ENCODE measurements around the gene PIK3R2. TPM values are rescaled to one million over a fixed set of nuclear protein-coding genes. Genes with fewer than 3 reads are reported as not detected.
A peak's percentile ranks its signal among the peaks of the same experiment; 100 is the strongest.
"Not testable (repeated sequence)": the region's sequence is repeated elsewhere in the genome, so short reads cannot be mapped to it uniquely, and the experiment has no call there.

Gene PIK3R2
- 34.5 TPM for total RNA-seq

DNA sequence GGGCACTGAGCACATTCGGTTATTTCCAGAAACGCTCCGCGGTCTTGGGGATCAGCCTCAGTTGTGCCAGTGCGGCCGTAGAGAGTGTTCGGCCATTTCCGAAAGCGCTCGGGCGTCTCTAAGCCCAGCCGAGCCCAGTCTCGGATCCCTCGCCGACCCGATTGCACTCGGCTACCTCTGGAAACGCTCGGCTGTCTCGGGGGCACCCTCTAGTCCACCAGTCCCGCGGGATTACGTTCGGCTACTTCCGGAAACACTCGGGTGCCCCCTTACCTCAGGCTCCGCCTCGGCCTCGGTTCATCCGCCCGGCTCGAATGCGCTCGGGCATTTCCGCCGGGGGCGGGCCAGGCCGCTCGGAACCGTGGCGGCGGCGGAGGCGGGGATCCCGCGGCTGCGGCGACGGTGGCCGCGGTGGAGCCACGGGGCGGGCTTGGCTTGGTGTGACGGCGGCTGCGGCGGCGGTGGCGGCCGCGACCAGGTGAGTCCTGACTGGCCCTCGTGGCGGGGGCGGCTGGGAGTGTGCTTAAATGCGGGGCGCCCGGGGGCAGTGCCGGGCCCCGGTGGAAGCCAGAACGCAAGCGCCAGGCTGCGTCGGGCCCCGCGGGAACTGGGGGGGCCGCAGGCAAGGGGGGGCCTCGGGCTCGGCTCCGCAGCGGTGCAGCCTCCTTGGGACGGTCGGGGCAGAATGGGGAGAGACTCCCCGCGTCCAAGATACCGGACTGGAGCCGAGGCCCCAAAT is at the start of gene PIK3R2:
TSS of gene PIK3R2 (plus strand) at position 347 of the 739 bp plus-strand sequence. CDS start 2,717 bp downstream, outside the sequence.
- DNase-seq, result peak; percentile 100

DNA sequence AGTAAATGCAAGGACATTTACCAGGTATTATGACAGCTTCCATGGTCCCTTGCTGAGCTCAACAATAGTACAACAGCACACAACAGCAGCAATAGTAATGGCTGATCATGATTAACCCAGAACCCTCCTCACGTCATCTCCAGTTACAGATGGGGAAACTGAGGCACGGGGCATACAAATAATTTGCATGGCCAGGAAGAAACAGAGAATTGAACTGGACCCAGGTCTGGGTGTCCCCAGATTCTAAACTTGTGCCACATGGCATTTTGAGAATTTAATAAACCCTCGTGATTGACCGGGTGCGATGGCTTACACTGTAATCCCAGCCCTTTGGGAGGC is 48.2 kb upstream of the PIK3R2 start:
- no peak for DNase-seq

DNA sequence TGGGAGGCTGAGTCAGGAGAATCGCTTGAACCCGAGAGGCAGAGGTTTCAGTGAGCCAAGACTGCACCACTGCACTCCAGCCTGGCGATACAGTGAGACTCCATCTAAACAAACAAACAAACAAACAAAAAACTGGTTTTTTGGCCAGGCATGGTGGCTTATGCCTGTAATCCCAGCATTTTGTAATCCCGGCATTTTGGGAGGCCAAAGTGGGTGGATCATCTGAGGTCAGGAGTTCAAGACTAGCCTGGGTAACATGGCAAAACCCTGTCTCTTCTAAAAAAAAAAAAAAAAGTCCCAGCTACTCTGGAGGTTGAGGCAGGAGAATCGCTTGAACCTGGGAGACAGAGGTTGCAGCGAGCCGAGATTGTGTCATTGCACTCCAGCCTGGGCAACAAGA is 47.7 kb upstream of the PIK3R2 start:
- not testable (repeated sequence) for DNase-seq

DNA sequence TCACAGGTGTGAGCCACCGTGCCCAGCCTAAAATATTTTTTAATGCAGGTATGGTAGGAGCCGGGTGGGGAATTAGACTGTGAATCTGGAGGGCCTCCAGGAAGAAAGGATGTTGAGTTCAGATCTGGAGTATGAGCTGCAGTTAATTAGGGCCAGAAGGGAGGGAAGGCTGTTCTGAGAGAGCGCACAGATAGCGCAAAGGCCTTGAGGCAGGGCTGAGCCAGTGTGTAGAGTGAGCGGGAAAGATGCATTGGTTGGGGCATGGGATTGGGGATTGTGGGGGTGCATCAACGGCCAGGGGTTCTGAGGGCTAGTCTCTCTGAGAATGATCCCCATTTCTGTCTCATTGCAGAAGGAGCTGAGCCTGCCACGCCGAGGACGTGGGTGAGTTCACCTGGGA is 45.7 kb upstream of the PIK3R2 start:
- DNase-seq, result no peak

DNA sequence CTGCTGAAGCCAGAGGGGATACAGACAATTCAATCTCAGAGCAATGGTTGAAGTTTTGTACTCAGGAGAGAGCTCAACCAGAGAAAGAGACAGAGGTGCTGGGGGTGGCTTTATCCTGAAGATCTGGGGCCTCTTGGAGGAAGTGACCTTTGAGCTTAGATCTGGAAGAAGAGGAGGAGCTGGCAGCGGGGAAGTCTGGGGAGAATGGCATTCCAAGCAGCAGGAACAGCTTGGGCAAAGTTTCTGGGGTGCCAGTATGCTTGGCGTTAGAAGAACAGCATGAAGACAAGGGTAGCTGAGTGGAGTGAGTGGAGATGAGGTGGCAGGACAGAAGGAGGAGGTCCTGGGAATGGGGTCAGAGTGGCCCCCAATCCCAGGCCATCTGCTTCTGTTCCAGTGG is 44.1 kb upstream of the PIK3R2 start:
- no peak for DNase-seq

DNA sequence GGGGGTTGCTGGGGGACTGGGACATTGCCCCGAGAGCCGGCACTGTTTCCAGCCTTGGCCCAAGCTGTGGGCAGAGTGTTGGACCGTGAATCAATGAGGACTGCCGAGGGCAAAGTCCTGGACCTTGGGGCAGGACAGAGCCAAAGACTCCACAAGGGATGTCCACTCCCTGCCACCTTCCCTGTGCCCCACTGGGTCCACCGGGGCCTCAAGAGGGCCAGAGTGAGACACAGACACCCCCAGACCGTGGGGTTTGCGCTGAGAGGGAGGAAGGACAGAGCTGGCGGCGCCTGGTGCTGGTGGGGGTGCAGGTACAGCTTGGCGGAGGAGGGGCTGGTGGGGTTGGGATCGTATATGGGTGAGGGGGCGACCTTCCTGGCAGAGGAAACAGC is 43.6 kb upstream of the PIK3R2 start:
- no peak for DNase-seq

DNA sequence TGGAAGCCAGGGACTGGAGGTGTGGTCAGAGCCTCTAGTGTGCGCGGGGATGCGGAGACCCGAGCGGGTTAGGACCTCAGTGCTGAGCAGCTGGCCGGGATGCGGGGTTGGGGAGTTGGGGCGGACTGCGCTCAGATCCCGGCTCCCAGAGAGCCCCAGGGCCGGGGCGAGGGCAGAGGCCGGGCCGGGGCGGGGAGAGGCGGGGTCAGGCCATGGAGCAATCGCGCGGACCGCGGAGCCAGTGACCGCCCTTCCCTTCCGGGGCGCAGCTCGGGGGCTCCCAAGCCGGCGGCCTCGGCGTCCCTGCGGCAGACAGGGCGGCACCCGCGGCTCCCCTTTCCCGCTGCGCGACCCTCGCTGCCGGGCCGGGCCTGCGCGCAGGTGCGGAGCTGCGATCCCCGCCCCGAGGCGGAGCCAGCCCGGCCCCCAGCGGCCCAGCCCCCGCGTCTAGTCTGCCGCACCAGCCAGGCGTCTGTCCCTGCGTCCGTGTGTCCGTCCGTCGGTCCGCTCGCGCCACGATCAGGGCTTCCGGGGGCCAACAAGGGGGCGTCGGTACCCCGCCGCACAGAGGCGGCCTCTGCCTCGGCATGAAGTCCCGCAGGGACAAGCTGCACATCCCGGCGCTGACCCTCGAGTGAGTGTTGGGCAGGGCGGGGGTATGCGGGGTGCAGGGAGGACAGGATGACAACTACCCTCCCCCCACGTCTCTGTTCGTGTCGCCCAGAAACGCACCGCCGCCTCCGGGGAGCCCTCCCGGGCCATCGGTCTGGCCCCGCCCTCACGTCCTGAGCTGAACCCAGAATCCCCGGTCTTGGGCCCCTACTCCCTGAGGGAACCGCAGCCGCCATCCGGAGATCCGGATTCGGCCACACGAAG is 43.0 kb upstream of the PIK3R2 start:
- peak; percentile 20 for DNase-seq

DNA sequence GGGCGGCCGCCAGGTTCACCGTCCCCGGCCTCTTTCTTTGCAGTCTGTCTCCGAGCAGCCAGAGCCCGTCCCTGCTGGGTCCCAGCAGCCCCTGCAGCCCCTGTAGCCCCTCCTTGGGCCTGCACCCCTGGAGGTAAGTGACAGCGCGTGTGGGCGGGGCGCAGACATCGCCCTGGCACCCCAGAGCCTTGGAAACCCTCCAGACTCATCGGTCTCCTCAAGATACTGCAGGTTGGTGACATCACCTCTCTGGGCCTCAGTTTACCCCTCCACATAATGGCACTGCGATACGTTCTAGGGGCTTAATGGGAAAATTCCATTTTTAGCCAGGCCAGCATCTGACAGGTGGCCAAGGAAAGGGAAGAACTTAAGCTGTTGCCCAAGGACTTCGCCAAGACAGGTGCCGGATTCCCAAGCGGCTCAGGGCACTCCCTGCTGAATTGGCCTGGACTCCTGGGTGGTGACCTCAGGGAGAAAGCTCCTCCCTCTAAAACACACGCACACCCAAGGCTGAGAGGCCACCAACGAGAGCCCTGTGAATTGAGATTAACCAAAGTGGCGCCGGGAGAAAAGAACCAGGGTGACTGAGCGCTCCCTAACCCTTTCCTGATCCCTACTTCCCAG is 42.2 kb upstream of the PIK3R2 start:
- DNase-seq, result peak; percentile 37

DNA sequence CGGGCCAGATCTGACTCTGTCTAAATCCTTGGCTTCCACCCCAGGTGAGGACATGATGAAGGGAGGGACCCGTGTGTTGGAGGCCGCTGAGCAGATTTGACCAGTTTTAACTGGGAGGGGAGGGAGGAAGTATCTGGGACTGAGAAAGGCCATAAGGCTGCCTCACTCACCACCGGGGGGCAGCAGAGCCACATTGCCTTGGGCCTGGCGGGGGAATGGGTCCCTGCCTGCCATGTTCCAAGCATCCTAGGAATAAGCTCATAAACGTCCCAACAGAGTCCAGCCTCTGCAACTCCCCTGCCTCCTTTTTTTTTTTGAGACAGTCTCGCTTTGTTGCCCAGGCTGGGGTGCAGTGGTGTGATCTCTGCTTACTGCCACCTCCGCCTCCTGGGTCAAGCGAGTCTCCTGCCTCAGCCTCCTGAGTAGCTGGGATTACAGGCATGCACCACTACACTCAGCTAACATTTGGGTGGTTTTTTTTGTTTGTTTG is 39.9 kb upstream of the PIK3R2 start:
- peak; percentile 92 for DNase-seq

DNA sequence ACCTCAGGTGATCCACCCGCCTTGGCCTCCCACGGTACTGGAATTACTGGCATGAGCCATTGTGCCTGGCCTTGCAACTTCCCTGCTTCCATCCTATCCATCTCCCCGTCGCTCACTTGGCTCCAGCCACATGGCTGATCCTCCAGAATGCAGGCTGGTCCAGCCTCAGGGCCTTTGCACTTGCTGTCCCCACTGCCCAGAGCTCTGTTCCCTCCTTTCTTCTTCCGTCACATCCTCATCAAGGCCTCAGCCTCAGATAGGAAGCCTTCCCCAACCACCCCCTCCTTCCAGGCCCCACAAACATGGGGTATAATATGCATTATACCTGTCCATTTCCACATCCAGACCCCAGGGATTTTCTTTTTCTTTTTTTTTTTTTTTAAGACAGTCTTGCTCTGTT is 39.1 kb upstream of the PIK3R2 start:
- DNase-seq, result no peak

DNA sequence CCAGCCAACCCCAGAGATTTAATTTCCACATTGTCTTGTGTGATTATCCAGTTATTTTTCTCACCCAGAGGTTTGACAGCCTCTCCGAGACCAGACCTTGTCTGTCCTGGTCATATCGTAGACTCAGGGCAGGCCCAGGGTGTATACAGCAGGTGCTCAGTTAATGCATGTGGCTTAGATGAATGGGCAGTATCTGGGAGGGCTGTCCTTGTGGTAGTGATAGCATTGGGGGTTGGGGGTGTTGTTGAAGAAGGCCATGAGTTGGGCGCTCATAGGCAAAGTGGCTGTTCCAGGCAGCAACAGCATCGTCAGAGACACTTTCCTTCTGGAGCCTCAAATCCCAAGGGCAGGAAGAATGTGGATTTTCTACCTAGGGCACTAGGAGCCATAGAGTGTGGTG is 38.5 kb upstream of the PIK3R2 start:
- no peak for DNase-seq

DNA sequence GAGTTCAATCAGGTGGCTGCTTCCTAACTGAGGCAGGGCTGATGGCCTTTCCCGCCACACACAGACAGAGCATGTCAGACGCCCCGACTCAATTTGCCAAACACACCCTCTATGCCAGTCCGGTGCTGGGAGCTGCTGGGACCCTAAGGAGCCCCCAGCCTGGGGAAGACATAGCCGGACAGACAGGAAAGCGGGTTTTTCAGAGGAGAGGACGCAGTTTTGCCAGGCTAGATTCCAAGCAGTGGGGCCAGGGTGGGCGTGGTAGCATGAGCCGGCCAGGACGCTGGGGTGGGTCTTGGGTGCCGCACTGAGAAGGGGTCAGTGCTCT is 35.6 kb upstream of the PIK3R2 start:
- no peak for DNase-seq

DNA sequence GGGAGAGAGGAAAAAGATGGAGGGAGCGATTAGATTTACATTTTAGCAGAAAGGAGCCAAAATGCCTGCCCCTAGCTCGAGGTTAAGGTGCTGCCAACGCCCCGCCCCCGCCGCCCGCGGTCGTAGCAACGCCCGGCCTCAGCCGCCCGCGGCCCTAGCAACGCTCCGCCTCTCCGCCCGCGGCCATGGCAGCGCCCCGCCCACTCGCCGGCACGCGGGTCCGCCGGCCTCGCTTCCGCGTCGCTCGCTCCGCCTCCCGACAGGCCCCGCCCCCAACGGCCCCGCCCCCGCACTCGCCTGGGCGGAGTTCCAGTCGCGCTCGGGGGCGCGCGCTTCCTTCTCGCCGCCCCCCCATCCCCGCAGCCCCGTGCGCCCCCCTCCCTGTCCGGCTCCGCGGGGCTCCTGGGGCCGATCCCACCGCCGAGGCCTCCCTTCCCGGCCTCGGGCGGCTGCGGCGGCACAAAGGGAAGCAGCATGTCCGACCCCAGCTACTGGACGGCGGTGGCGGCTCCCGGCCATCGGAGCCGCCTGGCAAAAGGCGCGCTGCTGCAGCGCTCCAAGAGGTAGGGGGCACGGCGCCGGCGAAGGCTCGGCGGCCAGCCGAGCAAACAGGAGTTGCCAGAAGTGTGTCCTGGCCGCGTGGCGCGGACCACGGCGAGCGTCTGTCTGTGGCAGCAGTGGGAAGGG is 35.1 kb upstream of the PIK3R2 start:
- DNase-seq, result peak; percentile 94

DNA sequence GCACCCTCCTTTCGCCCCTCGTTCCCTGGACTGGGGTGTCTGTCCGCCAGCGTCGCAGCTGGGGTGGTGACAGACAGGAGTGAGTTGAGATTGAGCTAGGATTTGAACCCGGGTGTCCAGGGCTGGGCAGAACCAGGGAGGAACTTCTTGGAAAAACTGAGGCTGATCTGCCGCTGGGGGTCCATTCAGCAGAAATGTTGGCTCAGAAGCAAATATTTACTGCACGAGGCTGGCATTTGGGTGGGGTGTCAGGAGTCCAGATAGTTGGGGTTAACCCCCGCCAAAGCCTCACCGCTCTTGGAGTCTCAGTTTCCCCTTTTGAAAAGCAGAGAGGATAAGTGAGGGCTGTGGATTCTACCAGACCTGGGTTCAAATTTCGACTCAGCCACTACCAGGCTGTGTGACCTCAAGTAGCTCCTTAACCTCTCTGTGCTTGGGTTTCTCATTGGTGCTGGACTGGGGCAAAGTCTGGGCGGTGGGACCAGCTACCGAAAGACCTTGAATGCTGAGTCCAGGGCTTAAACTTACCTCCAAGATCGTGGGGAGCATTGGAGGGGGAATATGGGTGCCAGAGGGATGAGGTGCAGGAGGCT is 34.4 kb upstream of the PIK3R2 start:
- DNase-seq, result no peak

DNA sequence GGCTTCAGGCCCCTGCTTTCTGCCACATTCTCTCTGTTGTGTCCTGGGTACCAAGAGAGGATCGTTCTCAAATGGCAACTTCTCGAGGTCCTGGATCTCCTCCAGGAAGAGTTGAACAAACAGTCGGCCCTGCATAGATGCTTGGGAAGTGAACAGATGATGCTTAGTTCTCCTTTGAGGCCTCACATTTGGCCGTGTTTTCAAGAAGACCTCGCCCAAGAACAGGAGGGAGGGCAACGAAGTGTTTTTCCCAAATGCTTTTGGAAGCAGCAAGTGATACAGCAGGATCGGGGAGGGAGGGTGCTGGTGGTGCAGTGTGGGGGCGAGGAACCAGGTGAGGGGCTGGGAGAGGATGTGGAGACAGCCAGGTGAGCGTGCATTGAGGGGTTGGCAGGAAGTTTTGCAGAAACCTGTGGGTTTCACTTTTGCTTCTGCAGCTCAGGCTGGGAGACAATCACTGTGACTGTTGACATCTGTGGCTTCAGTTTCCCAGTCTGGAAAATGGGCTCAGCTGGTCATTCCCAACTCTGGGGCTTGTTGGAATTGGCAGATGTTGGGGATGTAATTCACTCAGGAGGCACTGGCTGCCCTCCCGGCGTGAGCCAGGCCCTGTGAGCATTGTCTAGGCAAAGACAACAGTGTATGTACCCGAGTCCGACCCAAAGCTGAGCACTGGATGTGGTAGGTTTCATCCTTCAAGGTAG is 33.8 kb upstream of the PIK3R2 start:
- peak; percentile 65 for DNase-seq

DNA sequence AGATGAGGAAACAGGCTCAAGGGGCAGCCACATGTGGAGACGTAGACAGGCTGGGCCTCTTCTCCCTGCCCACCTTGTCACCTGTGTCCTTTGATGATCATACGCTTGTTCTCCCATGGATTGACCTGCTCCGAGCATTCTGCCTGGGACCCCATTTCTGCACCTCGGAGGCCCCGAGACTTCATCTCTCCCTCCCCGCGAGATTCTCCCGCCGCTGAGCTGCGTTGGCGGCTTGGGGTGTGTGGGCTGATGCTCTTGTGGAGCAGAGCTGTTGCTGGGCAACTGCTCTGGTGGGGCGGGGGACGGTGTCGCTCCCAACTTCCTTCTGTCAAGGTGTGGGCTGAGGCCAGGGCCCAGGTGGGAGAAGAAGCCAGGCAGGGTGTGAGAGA is 33.3 kb upstream of the PIK3R2 start:
- no peak for DNase-seq

DNA sequence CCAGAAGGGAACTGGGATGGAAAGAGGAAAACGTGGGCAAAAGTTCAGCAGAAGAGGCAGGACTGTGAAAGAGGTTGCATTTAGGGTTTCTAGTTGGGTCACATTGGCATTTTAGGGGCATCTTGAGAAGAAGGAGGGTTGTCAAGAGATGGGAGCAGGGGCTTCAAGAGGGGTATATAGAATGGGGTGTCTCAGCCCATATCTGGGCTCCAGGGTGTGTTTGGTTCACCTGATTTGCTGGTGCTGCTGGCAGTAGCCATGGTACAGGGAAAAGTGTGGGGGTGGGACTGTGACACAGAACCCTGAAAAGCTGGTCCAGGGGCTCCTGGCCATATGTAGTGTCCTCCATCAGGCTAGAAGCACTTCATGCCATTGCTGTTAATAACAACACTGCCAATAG is 32.8 kb upstream of the PIK3R2 start:
- no peak for DNase-seq

DNA sequence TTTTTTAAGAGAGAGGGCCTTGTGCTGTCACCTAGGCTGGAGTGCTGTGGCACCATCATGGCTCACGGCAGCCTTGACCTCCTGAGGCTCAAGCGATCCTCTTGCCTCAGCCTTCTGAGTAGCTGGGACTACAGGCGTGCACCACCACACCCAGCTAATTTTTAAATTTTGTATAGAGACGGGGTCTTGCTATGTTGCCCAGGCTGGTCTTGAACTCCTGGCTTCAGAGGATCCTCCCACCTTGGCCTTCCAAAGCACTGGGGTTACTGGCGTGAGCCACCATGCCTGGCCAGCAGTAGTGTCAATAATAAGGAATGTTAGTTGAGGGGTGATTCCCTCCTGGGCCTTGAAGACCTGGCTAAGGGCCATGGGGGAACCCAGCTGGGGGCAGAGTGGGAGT is 31.8 kb upstream of the PIK3R2 start:
- DNase-seq, result no peak

DNA sequence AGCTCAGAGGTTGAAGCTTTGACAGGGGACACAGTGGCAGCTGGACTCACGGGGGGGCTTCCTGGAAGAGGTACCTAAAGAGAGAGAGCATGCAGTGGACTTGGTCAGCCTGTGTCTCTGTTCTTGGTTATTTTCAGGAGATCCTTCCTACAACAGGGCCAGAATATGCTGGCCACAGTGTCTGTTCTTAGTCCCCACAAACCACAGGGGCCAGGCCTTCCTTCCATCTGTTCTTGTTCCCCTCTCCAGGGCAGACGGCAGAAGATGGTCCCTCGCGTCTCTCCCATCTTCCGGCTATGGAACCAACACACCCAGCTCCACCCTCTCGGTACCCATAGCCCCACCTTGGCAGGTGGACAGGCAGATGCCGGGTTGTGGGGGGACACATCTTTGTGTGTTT is 30.5 kb upstream of the PIK3R2 start:
- no peak for DNase-seq

DNA sequence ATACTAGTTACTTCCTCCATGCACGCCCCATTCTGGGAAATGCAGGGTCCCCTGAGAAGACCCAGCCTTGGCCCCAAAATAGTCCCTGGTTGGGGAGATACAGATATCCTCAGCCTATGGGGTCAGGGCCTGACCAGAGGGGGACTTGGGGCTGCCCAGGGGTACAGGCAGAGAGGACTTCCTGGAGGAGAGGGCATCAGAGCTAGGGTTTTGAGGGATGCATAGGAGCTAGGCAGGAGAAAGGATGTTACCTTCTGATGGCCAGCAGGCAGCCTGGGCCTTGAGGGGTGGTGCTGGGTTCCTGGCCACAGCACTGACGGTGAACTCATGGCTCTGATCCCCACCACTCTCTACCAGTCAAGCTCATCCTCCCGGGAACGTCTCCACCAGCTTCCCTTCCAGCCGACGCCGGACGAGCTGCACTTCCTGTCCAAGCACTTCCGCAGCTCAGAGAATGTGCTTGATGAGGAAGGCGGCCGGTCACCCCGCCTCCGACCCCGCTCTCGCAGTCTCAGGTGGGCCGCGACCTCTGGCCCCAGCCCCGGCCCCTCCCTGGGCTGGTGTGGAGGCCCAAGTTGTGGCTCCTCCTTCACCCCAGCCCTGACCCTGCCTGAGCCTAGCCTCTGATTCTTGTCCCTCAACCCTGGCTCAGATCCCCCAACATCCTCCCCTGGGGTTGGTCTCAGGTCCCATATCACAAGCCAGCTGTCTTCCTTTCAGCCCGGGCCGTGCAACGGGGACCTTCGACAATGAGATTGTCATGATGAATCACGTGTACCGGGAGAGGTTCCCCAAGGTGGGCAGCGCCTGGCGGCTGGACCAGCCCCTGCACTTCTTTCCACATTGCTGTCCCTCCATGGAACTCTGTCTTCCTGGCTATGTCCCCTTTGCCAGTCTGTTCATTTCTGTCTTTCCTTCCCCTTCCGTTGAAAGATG is 29.8 kb upstream of the PIK3R2 start:
- DNase-seq, result no peak

DNA sequence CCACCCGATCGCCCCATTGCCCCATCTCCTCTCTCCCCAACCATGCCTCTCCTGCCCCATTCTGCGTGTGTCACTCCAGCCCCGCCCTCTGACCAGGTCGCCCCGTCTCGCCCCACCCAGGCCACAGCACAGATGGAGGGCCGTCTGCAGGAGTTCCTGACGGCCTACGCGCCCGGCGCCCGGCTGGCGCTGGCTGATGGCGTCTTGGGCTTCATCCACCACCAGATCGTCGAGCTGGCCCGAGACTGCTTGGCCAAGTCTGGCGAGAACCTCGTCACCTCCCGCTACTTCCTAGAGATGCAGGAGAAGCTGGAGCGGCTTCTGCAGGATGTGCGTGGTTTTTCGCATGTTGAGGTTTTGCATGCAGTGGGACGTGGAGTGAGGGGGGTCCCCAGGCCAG is 29.1 kb upstream of the PIK3R2 start:
- DNase-seq, result no peak

Measured in tongue (tissue), 2 donors.